Panc1 (cell line): Measurements from ENCODE around the gene ARHGEF7. TPM values are rescaled to one million over a fixed set of nuclear protein-coding genes. Genes with fewer than 3 reads are reported as not detected.

Experiments
- ATAC-seq: fragments of 200-7000 bp; cut with Tn5 transposase; 2 replicates; pipeline ENCODE4 v1.9.1; 2020; ENCODE audit warnings: mild to moderate bottlenecking, moderate library complexity
- BruUV-seq: library from RNA; stranded (reverse); fragments of 400-500 nt; replicated peaks from 2 replicates; lab custom pipeline; 2021; lab: Mats Ljungman, UMichigan
- CTCF ChIA-PET: fragments of 300-600 bp; sonication (Branson Sonifier 250); formaldehyde crosslinking; loops from one replicate; lab custom pipeline; 2022; ENCODE audit warnings: antibody characterized with exemption; lab: Charles Lee
- POLR2A ChIA-PET: fragments of 300-600 bp; sonication (Branson Sonifier 250); formaldehyde crosslinking; loops from one replicate; lab custom pipeline; 2022; ENCODE audit warnings: antibody characterized with exemption; lab: Charles Lee
- DNase-seq: peaks from one replicate; pipeline ENCODE4 v3.0.0-alpha.2; 2010; ENCODE audit warnings: low read depth, low spot score
- H3K27ac ChIP-seq: 2 replicates; pipeline ENCODE4 v1.5.1; 2011; ENCODE audit warnings: mild to moderate bottlenecking, low read length, inconsistent platforms
- H3K27me3 ChIP-seq: fragments of 200-500 bp; sonication (Bioruptor generic); 2 replicates; pipeline ENCODE4 v1.6.0; 2014; ENCODE audit warnings: low read length, inconsistent platforms; ENCODE audit not compliant: control insufficient read depth, insufficient read depth
- H3K36me3 ChIP-seq: fragments of 200-500 bp; sonication (Bioruptor generic); 2 replicates; pipeline ENCODE4 v1.5.1; 2014; ENCODE audit warnings: inconsistent platforms, mild to moderate bottlenecking, low read length, moderate library complexity; ENCODE audit not compliant: control insufficient read depth, insufficient read depth
- H3K4me1 ChIP-seq: 2 replicates; pipeline ENCODE4 v1.5.1; 2011; ENCODE audit warnings: inconsistent platforms, mild to moderate bottlenecking, low read length, moderate library complexity; ENCODE audit not compliant: control insufficient read depth, insufficient read depth
- H3K4me3 ChIP-seq, 2 experiments: 2 replicates each; pipeline ENCODE4 v1.5.1; 2011 to 2012; ENCODE audit warnings: low read depth in 2 of 2, low read length in 2 of 2, mild to moderate bottlenecking in 2 of 2, inconsistent platforms in 1 of 2, moderate library complexity in 1 of 2
- H3K9me3 ChIP-seq: fragments of 200-500 bp; sonication (Bioruptor generic); 2 replicates; pipeline ENCODE4 v1.5.1; 2014; ENCODE audit warnings: low read depth, mild to moderate bottlenecking, inconsistent platforms, low read length, moderate library complexity; ENCODE audit not compliant: control insufficient read depth, insufficient read depth
- POLR2AphosphoS5 ChIP-seq: IDR thresholded peaks from 2 replicates; pipeline ENCODE4 v1.6.1; 2012; ENCODE audit warnings: mild to moderate bottlenecking, low read depth, low read length, moderate library complexity
- SIN3A ChIP-seq: IDR thresholded peaks from 2 replicates; pipeline ENCODE4 v1.6.1; 2012; ENCODE audit warnings: low read depth, mild to moderate bottlenecking, low read length, moderate library complexity, borderline replicate concordance; ENCODE audit not compliant: insufficient read depth
- TCF7L2 ChIP-seq: IDR thresholded peaks from 2 replicates; pipeline ENCODE4 v1.6.1; 2011; ENCODE audit warnings: mild to moderate bottlenecking, low read depth, low read length, inconsistent platforms
- in situ Hi-C: cut with HindIII; loops from 2 replicates; pipeline ENCODE4 v1.10.0; 2016; ENCODE audit warnings: low sequenced_read_pairs, low pct_unique_long_range_greater_than_20kb
- intact Hi-C: fragments of 100-400 bp; cut with micrococcal nuclease; formaldehyde crosslinking; loops from one replicate; pipeline ENCODE4 v1.10.0; 2022; ENCODE audit not compliant: unreplicated experiment
- total RNA-seq: library from RNA; stranded (reverse); gene quantifications from one replicate; pipeline ENCODE4 v1.2.1, GENCODE V29; 2021; ENCODE audit not compliant: unreplicated experiment
- TF ChIP-seq, protein P1 (sequence below), 2 experiments: IDR thresholded peaks; 2 replicates each; pipeline ENCODE4 v1.6.1; 2011 to 2012; ENCODE audit warnings: low read depth in 2 of 2, control low read depth in 1 of 2, low read length in 1 of 2, mild to moderate bottlenecking in 1 of 2, moderate library complexity in 1 of 2; ENCODE audit not compliant: insufficient read depth in 1 of 2
- TF ChIP-seq, protein P2 (sequence below): fragments of 450-650 bp; IDR thresholded peaks from 2 replicates; pipeline ENCODE4 v1.5.1; 2017; ENCODE audit warnings: mild to moderate bottlenecking

Gene ARHGEF7
- total RNA-seq, 1 experiment from 2014 or later, result 36.4 TPM

DNA sequence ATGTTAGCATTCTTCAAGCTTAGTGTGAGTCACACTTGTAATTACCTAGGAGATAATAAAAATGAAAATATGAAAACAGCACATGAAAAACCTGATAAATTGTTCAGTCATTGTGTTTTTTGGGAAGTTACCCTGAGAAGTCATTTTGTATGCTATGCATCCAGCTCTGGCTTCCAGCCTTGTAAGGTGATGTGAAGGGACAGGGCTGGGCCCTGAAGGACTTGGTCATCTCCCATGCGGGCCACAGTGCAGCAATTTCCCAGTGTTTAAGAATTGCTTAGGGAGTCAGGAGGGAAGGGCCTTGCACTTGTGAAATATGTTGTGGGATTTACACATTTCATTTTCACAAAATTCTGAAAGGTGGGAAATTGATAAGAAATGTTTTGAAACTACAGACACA lies 41.3 kb downstream of the ARHGEF7 start:
- intact Hi-C loops, result no loop called here
- POLR2A ChIA-PET, result no interaction called here
- in situ Hi-C loops, result no loop called here
- CTCF ChIA-PET, result no interaction called here
- no peaks in the 10 kb centered on the region for H3K9me3 ChIP-seq
- BruUV-seq, result no TSS peak
- no peaks in the 10 kb centered on the region; the same call in 1 of the 2 replicates for H3K36me3 ChIP-seq
- ATAC-seq (no peak), DNase-seq (no peak)
- H3K4me1 ChIP-seq, result peaks cover 6% of the 10 kb centered on the region
- H3K27me3 ChIP-seq, result no peaks in the 10 kb centered on the region
- H3K27ac ChIP-seq, result no peak overlapping the region
- no peak overlapping the region for H3K4me3 ChIP-seq
- TF ChIP-seq, protein P1, sequence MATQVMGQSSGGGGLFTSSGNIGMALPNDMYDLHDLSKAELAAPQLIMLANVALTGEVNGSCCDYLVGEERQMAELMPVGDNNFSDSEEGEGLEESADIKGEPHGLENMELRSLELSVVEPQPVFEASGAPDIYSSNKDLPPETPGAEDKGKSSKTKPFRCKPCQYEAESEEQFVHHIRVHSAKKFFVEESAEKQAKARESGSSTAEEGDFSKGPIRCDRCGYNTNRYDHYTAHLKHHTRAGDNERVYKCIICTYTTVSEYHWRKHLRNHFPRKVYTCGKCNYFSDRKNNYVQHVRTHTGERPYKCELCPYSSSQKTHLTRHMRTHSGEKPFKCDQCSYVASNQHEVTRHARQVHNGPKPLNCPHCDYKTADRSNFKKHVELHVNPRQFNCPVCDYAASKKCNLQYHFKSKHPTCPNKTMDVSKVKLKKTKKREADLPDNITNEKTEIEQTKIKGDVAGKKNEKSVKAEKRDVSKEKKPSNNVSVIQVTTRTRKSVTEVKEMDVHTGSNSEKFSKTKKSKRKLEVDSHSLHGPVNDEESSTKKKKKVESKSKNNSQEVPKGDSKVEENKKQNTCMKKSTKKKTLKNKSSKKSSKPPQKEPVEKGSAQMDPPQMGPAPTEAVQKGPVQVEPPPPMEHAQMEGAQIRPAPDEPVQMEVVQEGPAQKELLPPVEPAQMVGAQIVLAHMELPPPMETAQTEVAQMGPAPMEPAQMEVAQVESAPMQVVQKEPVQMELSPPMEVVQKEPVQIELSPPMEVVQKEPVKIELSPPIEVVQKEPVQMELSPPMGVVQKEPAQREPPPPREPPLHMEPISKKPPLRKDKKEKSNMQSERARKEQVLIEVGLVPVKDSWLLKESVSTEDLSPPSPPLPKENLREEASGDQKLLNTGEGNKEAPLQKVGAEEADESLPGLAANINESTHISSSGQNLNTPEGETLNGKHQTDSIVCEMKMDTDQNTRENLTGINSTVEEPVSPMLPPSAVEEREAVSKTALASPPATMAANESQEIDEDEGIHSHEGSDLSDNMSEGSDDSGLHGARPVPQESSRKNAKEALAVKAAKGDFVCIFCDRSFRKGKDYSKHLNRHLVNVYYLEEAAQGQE (IDR thresholded peaks at IDR 0.05; ENCODE audit: insufficient read depth in 1 of 2, low read depth in 2 of 2, low read length in 1 of 2), result no peak
- TF ChIP-seq TCF7L2 (no peak), SIN3A (no peak), POLR2AphosphoS5 (no peak)
- TF ChIP-seq, protein P2, sequence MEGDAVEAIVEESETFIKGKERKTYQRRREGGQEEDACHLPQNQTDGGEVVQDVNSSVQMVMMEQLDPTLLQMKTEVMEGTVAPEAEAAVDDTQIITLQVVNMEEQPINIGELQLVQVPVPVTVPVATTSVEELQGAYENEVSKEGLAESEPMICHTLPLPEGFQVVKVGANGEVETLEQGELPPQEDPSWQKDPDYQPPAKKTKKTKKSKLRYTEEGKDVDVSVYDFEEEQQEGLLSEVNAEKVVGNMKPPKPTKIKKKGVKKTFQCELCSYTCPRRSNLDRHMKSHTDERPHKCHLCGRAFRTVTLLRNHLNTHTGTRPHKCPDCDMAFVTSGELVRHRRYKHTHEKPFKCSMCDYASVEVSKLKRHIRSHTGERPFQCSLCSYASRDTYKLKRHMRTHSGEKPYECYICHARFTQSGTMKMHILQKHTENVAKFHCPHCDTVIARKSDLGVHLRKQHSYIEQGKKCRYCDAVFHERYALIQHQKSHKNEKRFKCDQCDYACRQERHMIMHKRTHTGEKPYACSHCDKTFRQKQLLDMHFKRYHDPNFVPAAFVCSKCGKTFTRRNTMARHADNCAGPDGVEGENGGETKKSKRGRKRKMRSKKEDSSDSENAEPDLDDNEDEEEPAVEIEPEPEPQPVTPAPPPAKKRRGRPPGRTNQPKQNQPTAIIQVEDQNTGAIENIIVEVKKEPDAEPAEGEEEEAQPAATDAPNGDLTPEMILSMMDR, result no peak

DNA sequence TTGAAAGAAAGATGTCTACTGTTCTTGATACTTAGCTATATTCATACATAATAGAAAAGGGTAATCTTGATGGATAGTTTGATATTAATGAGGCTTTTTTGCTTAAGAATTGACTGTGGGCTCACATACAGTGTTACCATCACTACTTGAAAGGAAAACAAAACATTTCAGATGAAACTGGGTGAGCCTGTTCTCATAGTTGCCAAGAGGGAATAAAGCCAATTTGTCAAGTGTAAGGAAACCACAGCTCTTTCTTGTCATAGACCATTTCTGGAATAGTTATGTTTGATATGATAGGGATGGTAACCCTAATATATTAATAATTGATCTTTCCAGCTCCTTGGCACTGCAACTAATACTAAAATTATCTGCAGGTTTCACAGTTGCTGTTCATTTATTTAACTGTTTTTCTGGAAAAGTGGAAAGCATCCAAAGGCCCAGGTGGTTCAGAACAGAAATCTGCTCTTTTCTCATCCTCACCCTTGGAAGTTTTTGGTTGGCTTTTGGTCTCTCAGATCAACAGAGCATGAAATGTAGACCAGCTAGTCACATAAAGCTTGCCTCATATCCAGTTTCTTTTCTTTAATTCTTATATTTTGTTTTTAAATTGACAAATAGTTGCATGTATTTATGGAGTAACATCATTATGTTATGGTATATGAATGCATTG lies 43.2 kb downstream of the ARHGEF7 start:
- BruUV-seq, result no TSS peak
- Histone ChIP-seq H3K27me3 (no peaks in the 10 kb centered on the region), H3K27ac (no peak overlapping the region), H3K36me3 (no peaks in the 10 kb centered on the region; the same call in 1 of the 2 replicates), H3K4me1 (peaks cover 6% of the 10 kb centered on the region), H3K9me3 (no peaks in the 10 kb centered on the region), H3K4me3 (no peak overlapping the region)
- POLR2A ChIA-PET, result no interaction called here
- CTCF ChIA-PET, result interaction anchor here (0.6 kb wide), 1 partner anchor 352 kb away, joined by 4 read pairs; no protein-coding TSS in a partner anchor
- TF ChIP-seq SIN3A (no peak), TCF7L2 (no peak), POLR2AphosphoS5 (no peak)
- TF ChIP-seq, protein P1 (IDR thresholded peaks at IDR 0.05; ENCODE audit: insufficient read depth in 1 of 2, low read depth in 2 of 2, low read length in 1 of 2), result no peak
- TF ChIP-seq, protein P2, result no peak
- DNase-seq, result no peak
- intact Hi-C loops, result no loop called here
- in situ Hi-C loops, result no loop called here
- no peak for ATAC-seq
